Activated T-cell treated with anti-CD3 and anti-CD28 coated beads, Interleukin-2, amount 50 U/mL, for 4 hours (primary cell): ENCODE measurements around the gene SCYL3. TPM values are rescaled to one million over a fixed set of nuclear protein-coding genes. Genes with fewer than 3 reads are reported as not detected.
"Not testable (repeated sequence)": the region's sequence is repeated elsewhere in the genome, so short reads cannot be mapped to it uniquely, and the experiment has no call there.

Experiments
- ATAC-seq, 2 donors: fragments of 200-7000 bp; cut with Tn5 transposase; one replicate each; pipeline ENCODE4 v1.10.0; 2021
- DNase-seq: peaks from one replicate; pipeline ENCODE4 v3.0.0-alpha.2; 2020
- H3K27me3 Mint-ChIP-seq: one replicate; pipeline ENCODE4 v1.8.0; 2021; ENCODE audit warnings: low read depth, mixed read lengths
- H3K36me3 Mint-ChIP-seq: one replicate; pipeline ENCODE4 v1.8.0; 2022; ENCODE audit warnings: mixed read lengths; ENCODE audit not compliant: insufficient read depth
- H3K4me1 Mint-ChIP-seq: one replicate; pipeline ENCODE4 v1.8.0; 2021; ENCODE audit warnings: low read depth, mixed read lengths
- H3K4me3 Mint-ChIP-seq: one replicate; pipeline ENCODE4 v1.8.0; 2021; ENCODE audit warnings: mild to moderate bottlenecking, moderate library complexity, mixed read lengths
- H3K9me3 Mint-ChIP-seq: one replicate; pipeline ENCODE4 v1.8.0; 2021; ENCODE audit warnings: mixed read lengths
- total RNA-seq, 3 donors: library from RNA; stranded (reverse); gene quantifications; one replicate each; pipeline ENCODE4 v1.2.1, GENCODE V29; 2021

Gene SCYL3
- total RNA-seq, 3 donors from 2014 or later: 7.6 to 7.8 (median 7.7) TPM

DNA sequence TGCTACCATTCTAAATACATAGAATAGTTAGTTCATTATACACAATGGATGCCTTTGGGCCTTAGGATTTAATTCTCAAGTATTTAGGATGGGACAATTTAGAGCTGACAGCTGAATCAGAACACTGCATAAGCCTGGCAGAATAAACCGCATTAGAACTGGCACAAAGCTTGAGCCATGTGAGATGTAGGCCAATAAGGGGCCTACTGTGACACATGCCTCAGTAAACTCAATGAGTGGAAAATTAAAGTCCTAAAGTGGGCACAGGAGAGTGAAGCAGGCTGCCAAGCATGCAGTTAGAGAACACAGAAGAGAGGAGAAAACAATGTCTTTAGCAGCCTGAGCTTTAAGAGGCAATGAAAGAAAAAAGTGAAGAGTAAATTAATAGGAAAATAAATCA lies 24.3 kb downstream of the SCYL3 start:
- H3K36me3 Mint-ChIP-seq: peaks cover 87% of the 10 kb centered on the region
- no peak for ATAC-seq
- no peaks in the 10 kb centered on the region for H3K27me3 Mint-ChIP-seq
- H3K4me3 Mint-ChIP-seq: no peak overlapping the region
- no peaks in the 10 kb centered on the region for H3K9me3 Mint-ChIP-seq
- H3K4me1 Mint-ChIP-seq: peaks cover 10% of the 10 kb centered on the region
- DNase-seq: no peak

DNA sequence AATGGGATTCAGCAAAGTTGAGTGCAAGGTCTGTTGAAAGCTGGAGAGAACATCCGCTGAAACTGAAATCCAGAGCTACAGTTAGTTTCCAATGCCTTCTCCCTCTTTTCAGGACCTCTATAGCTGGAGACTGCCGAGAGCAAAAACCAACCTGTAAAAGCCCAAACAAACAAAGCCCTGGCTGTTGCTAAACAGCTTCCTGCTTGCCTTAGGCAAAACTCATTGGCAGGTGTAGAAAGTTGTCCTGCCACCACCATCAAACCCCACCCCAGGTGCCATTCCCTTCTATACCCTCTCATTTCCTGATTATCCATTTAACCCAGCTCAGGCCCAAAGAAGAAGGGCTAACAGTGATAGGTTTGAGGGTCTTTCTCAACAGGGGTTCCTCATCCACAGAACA lies 24.7 kb downstream of the SCYL3 start:
- Mint-ChIP-seq H3K36me3 (peaks cover 85% of the 10 kb centered on the region), H3K4me1 (peaks cover 5% of the 10 kb centered on the region), H3K4me3 (no peak overlapping the region), H3K9me3 (no peaks in the 10 kb centered on the region), H3K27me3 (no peaks in the 10 kb centered on the region)
- ATAC-seq (no peak), DNase-seq (no peak)

DNA sequence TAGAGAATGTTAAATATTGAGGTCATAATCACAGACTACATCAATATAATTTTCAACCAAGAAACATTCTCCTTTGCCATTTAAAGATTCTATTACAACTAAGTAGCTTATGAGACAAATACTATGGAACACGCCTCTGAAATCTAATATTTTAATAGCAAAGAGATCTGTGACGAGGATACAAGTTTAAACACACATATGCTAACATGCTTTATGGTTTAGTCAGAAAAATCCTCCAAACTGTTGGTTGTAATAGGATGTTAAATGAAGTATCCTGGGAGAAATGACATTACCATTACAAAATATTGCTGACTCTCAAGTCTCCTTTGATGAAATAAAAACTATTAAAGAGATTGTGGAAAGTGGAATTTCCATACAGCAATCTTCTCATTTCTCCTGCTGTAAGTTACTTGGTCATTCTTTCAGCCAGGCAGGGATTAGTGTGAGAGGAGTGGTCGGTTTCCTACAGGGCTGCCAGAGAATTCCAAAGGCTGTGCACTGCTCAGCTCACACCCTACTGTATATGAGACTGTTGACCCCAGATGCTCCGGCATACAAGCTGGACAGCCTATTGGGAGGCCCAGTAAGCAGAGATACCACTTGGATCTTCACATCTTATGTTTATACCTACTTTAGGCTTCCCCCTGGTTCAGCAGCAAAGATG lies 26.6 kb downstream of the SCYL3 start:
- ATAC-seq (no peak), DNase-seq (no peak)
- no peak overlapping the region for H3K4me3 Mint-ChIP-seq
- no peaks in the 10 kb centered on the region for H3K27me3 Mint-ChIP-seq
- H3K36me3 Mint-ChIP-seq: peaks cover 79% of the 10 kb centered on the region
- no peaks in the 10 kb centered on the region for H3K9me3 Mint-ChIP-seq
- H3K4me1 Mint-ChIP-seq: no peaks in the 10 kb centered on the region

- H3K9me3 Mint-ChIP-seq: no peaks in the 10 kb centered on the region
- no peak overlapping the region for H3K4me3 Mint-ChIP-seq
- DNase-seq (no peak), ATAC-seq (no peak)
- no peaks in the 10 kb centered on the region for H3K4me1 Mint-ChIP-seq
- H3K27me3 Mint-ChIP-seq: no peaks in the 10 kb centered on the region
- H3K36me3 Mint-ChIP-seq: peaks cover 76% of the 10 kb centered on the region
Measured at GRCh38 chr1:169866577-169866976, 27.1 kb downstream of the SCYL3 start.

GRCh38 chr1:169864531-169864930 lies 29.2 kb downstream of the SCYL3 start:
- not testable (repeated sequence) for H3K4me3 Mint-ChIP-seq, ATAC-seq, H3K9me3 Mint-ChIP-seq, H3K27me3 Mint-ChIP-seq, DNase-seq, H3K4me1 Mint-ChIP-seq
- peaks cover 75% of the 10 kb centered on the region for H3K36me3 Mint-ChIP-seq

GRCh38 chr1:169860750-169861149 lies 32.9 kb downstream of the SCYL3 start:
- ATAC-seq (no peak), DNase-seq (no peak)
- Mint-ChIP-seq H3K4me3 (no peak overlapping the region), H3K4me1 (peaks cover 3% of the 10 kb centered on the region), H3K27me3 (no peaks in the 10 kb centered on the region), H3K36me3 (peaks cover 52% of the 10 kb centered on the region), H3K9me3 (no peaks in the 10 kb centered on the region)

DNA sequence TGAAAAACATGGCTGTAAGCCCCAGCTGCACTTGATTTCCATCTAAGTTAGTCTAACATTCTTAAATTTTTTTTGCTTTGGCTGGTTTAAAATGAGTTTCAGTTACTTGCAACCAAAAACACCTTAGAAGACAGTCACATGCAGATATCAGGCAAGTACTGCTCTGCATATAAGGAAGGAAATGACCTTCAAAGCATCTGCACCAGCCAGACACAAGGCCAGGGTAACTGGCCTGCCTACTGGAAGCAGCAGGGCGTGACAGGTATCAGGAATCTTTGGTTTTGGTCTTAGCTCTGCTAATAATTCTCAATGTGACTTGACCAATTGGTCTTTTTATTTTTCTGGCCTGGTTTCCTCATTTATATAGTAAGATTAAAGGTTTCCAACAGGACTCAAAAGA lies 33.5 kb downstream of the SCYL3 start:
- H3K4me3 Mint-ChIP-seq: no peak overlapping the region
- no peaks in the 10 kb centered on the region for H3K27me3 Mint-ChIP-seq
- ATAC-seq (no peak), DNase-seq (no peak)
- peaks cover 51% of the 10 kb centered on the region for H3K36me3 Mint-ChIP-seq
- H3K9me3 Mint-ChIP-seq: no peaks in the 10 kb centered on the region
- H3K4me1 Mint-ChIP-seq: peaks cover 3% of the 10 kb centered on the region

DNA sequence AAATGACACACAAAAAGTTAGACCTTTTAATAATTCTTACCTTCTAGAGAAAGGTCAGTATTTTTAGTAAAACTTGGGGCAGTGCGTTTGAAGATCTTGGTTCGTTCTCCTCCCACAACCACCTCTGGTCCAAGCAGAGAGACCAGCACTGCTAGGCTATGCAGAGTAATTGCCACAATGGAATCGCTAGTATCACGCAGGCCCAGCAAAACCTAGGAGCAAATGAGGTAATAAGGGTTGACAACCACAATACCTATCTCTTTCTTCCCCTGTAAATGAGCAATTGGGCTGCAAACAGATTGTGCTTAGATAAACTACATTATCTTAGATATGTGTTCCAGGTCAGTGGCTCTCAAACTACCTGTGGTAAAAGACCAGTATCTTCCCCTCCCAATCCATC lies 34.7 kb downstream of the SCYL3 start:
- peaks cover 52% of the 10 kb centered on the region for H3K36me3 Mint-ChIP-seq
- H3K27me3 Mint-ChIP-seq: no peaks in the 10 kb centered on the region
- ATAC-seq (no peak), DNase-seq (no peak)
- no peak overlapping the region for H3K4me3 Mint-ChIP-seq
- H3K9me3 Mint-ChIP-seq: no peaks in the 10 kb centered on the region
- peaks cover 3% of the 10 kb centered on the region for H3K4me1 Mint-ChIP-seq

DNA sequence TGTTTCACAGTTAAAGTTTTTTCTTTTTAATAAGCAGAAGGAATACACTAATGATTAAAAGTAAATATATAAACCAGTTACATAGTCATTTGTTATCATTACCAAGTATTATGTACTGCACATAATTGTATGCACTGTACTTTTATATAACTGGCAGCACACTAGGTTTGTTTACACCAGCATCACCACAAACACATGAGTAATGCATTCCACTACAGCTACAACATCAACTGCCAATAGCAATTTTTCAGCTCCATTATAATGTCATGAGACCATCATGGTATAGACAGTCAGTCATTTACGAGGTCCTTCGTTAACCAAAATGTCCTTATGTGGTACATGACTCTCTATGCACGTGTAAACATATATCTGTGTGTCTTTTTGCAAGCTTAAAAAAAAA lies 35.2 kb downstream of the SCYL3 start:
- no peak for ATAC-seq
- Mint-ChIP-seq H3K9me3 (no peaks in the 10 kb centered on the region), H3K4me3 (no peak overlapping the region), H3K36me3 (peaks cover 52% of the 10 kb centered on the region), H3K27me3 (no peaks in the 10 kb centered on the region), H3K4me1 (peaks cover 3% of the 10 kb centered on the region)
- DNase-seq: no peak

DNA sequence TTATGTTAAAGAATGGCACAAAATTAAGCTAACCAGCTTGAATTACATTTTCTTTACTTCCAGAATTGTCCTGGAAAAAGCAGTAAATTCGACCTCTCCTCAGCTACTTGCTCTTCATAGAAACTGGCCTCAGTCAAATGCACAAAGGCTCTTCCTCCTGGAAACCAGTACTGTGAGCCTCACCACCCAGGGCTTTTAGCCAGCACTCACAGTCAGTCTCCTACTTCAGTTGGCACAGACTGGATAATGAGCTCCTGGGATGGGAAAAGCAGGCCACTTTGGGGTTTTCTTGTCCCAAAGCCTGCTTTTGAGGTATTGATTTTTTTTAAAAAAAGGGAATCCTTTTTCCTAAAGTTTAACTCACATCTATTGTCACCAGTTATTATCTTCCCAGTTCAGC lies 40.4 kb downstream of the SCYL3 start:
- Mint-ChIP-seq H3K4me1 (peaks cover 3% of the 10 kb centered on the region), H3K4me3 (no peak overlapping the region), H3K36me3 (peaks cover 58% of the 10 kb centered on the region), H3K27me3 (no peaks in the 10 kb centered on the region), H3K9me3 (no peaks in the 10 kb centered on the region)
- ATAC-seq: no peak
- DNase-seq: no peak

- no peaks in the 10 kb centered on the region for H3K9me3 Mint-ChIP-seq
- peaks cover 69% of the 10 kb centered on the region for H3K36me3 Mint-ChIP-seq
- no peak overlapping the region for H3K4me3 Mint-ChIP-seq
- H3K27me3 Mint-ChIP-seq: no peaks in the 10 kb centered on the region
- ATAC-seq (no peak), DNase-seq (no peak)
- no peaks in the 10 kb centered on the region for H3K4me1 Mint-ChIP-seq
Measured at GRCh38 chr1:169849346-169850022, 44.2 kb downstream of the SCYL3 start.

DNA sequence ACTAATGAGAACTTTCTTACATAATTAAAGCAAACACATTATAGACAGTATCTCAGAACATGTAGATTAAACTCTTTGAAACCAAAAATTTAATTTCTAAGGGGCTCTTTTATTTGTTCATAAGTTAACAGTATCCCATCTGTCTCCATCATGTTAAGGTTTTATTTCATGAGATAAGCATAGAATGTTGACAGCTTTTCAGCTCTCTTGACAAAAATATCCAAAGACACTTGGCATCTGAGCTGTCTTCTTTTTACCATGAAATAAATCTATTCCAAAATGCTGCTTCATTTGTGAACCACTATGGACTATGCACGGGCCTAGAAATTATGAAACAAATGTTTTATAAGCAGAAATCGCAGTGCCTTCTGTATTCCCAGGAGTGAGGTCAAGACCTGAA lies 45.2 kb downstream of the SCYL3 start:
- Mint-ChIP-seq H3K4me1 (no peaks in the 10 kb centered on the region), H3K27me3 (no peaks in the 10 kb centered on the region), H3K9me3 (no peaks in the 10 kb centered on the region), H3K36me3 (peaks cover 69% of the 10 kb centered on the region), H3K4me3 (no peak overlapping the region)
- DNase-seq (no peak), ATAC-seq (no peak)

GRCh38 chr1:169844941-169845608 lies 48.6 kb downstream of the SCYL3 start:
- peaks cover 71% of the 10 kb centered on the region for H3K36me3 Mint-ChIP-seq
- H3K9me3 Mint-ChIP-seq: peaks cover 12% of the 10 kb centered on the region
- no peak overlapping the region for H3K4me3 Mint-ChIP-seq
- no peaks in the 10 kb centered on the region for H3K27me3 Mint-ChIP-seq
- no peak for DNase-seq
- H3K4me1 Mint-ChIP-seq: no peaks in the 10 kb centered on the region
- no peak for ATAC-seq

DNA sequence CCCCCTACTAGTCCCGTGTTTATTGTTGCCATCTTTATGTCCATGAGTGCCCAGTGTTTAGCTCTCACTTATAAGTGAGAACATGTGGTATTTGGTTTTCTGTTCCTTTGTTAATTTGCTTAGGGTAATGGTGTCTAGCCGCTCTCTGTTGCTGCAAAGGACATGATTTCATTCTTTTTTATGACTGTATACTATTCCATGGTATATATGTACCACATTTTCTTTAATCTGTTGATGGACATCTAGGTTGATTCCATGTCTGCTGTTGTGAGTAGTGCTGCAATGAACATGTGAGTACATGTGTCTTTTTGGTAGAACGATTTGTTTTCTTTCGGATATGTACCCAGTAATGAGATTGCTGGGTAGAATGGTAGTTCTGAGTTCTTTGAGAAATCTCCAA lies 54.8 kb downstream of the SCYL3 start:
- peaks cover 27% of the 10 kb centered on the region for H3K9me3 Mint-ChIP-seq
- ATAC-seq (no peak), DNase-seq (no peak)
- H3K4me1 Mint-ChIP-seq: no peaks in the 10 kb centered on the region
- no peaks in the 10 kb centered on the region for H3K27me3 Mint-ChIP-seq
- peaks cover 46% of the 10 kb centered on the region for H3K36me3 Mint-ChIP-seq
- H3K4me3 Mint-ChIP-seq: no peak overlapping the region

GRCh38 chr1:169836198-169836597 lies 57.5 kb downstream of the SCYL3 start:
- peaks cover 34% of the 10 kb centered on the region for H3K36me3 Mint-ChIP-seq
- H3K9me3 Mint-ChIP-seq: peaks cover 23% of the 10 kb centered on the region
- H3K4me1 Mint-ChIP-seq: no peaks in the 10 kb centered on the region
- no peak overlapping the region for H3K4me3 Mint-ChIP-seq
- no peaks in the 10 kb centered on the region for H3K27me3 Mint-ChIP-seq
- no peak for DNase-seq
- ATAC-seq: no peak
